K562 (cell line): ENCODE results near the gene PRR14. TPM values are rescaled to one million over a fixed set of nuclear protein-coding genes. Genes with fewer than 3 reads are reported as not detected.
A peak's percentile ranks its signal among the peaks of the same experiment; 100 is the strongest.

ENCODE experiments used
- CLOCK ChIP-seq: fragments of 250-450 bp; sonication (Bioruptor Pico); IDR thresholded peaks from 2 replicates; pipeline ENCODE4 v1.4.0; 2020; ENCODE audit warnings: mild to moderate bottlenecking, moderate library complexity, borderline replicate concordance
- CXXC5 ChIP-seq: fragments of 250-450 bp; sonication (Bioruptor Pico); IDR thresholded peaks from 2 replicates; pipeline ENCODE4 v1.8.0; 2022; ENCODE audit warnings: inconsistent platforms, mild to moderate bottlenecking, moderate library complexity
- ILF3 ChIP-seq: fragments of 450-650 bp; IDR thresholded peaks from 2 replicates; pipeline ENCODE4 v1.6.1; 2018; ENCODE audit warnings: antibody characterized with exemption, mild to moderate bottlenecking, moderate library complexity, borderline replicate concordance
- MCM7 ChIP-seq, 2 experiments: fragments of 450-650 bp; IDR thresholded peaks; 2 replicates each; pipeline ENCODE4 v1.6.1; 2016 to 2018
- NCOR1 ChIP-seq: fragments of 450-650 bp; IDR thresholded peaks from 2 replicates; pipeline ENCODE4 v1.6.1; 2016; ENCODE audit warnings: mild to moderate bottlenecking, moderate library complexity
- PHF20 ChIP-seq: fragments of 450-650 bp; IDR thresholded peaks from 2 replicates; pipeline ENCODE4 v1.6.1; 2018; ENCODE audit not compliant: partially characterized antibody
- PPARD ChIP-seq: fragments of 250-450 bp; sonication (Bioruptor Pico); IDR thresholded peaks from 2 replicates; pipeline ENCODE4 v1.8.0; 2022; ENCODE audit warnings: inconsistent platforms, mild to moderate bottlenecking, moderate library complexity
- SMC3 ChIP-seq: conservative IDR thresholded peaks from 2 replicates; pipeline ENCODE4 v1.6.1; 2011; ENCODE audit warnings: low read depth, low read length, improper control_type of control experiment; ENCODE audit not compliant: insufficient read depth
- SPI1 ChIP-seq: IDR thresholded peaks from 2 replicates; pipeline ENCODE4 v1.6.1; 2011; ENCODE audit warnings: low read depth, low read length, control low read depth, borderline replicate concordance
- U2AF1 ChIP-seq: fragments of 200-400 bp; formaldehyde crosslinking; optimal IDR thresholded peaks from 2 replicates; pipeline ENCODE3; 2017; ENCODE audit warnings: mild to moderate bottlenecking, low read depth, low read length, moderate library complexity
- ZNF384 ChIP-seq: IDR thresholded peaks from 2 replicates; pipeline ENCODE4 v1.6.1; 2012; ENCODE audit warnings: low read depth, low read length, improper control_type of control experiment
- ZNF707 ChIP-seq: fragments of 250-450 bp; sonication (Bioruptor Pico); conservative IDR thresholded peaks from 2 replicates; pipeline ENCODE4 v1.8.0; 2022; ENCODE audit warnings: inconsistent platforms, mild to moderate bottlenecking, moderate library complexity
- ZSCAN29 ChIP-seq: fragments of 450-650 bp; IDR thresholded peaks from 2 replicates; pipeline ENCODE4 v1.6.1; 2017
- polyA plus RNA-seq, 8 experiments: library from polyadenylated mRNA; depleted of rRNA in 4 of 8; stranded (reverse) in 5 of 8; unstranded in 3 of 8; fragments of >200 nt; fragmentation: Nextera tagmentation in 2 of 8; fragmentation: Illumina TruSeq in 1 of 8; extraction: Ambion mirVana in 2 of 8; extraction: Trizol in 1 of 8; gene quantifications; 2 replicates each; pipeline versions ENCODE4 v1.2.1 to v1.2.3, GENCODE V29; 2011 to 2014; ENCODE audit warnings: inconsistent platforms in 1 of 8, missing spikeins in 1 of 8
- total RNA-seq, 7 experiments: library from RNA; depleted of rRNA in 6 of 7; stranded (reverse); fragments of >200 nt in 6 of 7; fragmentation: Illumina TruSeq in 2 of 7; extraction: Trizol in 2 of 7; gene quantifications; 2 replicates each; pipeline versions ENCODE4 v1.2.1 to v1.2.3, GENCODE V29; 2011 to 2021; ENCODE audit warnings: low replicate concordance in 1 of 7
- TF ChIP-seq, protein P1 (sequence below): fragments of 250-450 bp; sonication (Bioruptor Pico); IDR thresholded peaks from 2 replicates; pipeline ENCODE4 v1.5.0; 2022; ENCODE audit warnings: mild to moderate bottlenecking
- TF ChIP-seq, protein P2 (sequence below): fragments of 450-650 bp; IDR thresholded peaks from 2 replicates; pipeline ENCODE4 v1.6.1; 2014; ENCODE audit warnings: low read depth, mild to moderate bottlenecking, moderate library complexity, borderline replicate concordance
- TF ChIP-seq, protein P3 (sequence below): fragments of 250-450 bp; sonication (Bioruptor Pico); IDR thresholded peaks from 2 replicates; pipeline ENCODE4 v1.8.0; 2022; ENCODE audit warnings: inconsistent platforms, mild to moderate bottlenecking, moderate library complexity, borderline replicate concordance
- TF ChIP-seq, protein P4 (sequence below): IDR thresholded peaks from 2 replicates; pipeline ENCODE4 v1.6.1; 2012; ENCODE audit warnings: low read depth, low read length, improper control_type of control experiment, borderline replicate concordance

PRR14 gene
- total and polyA plus RNA-seq, 9 of the 15 experiments (the other 6 are each of a cell fraction or from before 2014, with no cell fraction given): 2.2 to 63.1 (median 11.5) TPM

DNA sequence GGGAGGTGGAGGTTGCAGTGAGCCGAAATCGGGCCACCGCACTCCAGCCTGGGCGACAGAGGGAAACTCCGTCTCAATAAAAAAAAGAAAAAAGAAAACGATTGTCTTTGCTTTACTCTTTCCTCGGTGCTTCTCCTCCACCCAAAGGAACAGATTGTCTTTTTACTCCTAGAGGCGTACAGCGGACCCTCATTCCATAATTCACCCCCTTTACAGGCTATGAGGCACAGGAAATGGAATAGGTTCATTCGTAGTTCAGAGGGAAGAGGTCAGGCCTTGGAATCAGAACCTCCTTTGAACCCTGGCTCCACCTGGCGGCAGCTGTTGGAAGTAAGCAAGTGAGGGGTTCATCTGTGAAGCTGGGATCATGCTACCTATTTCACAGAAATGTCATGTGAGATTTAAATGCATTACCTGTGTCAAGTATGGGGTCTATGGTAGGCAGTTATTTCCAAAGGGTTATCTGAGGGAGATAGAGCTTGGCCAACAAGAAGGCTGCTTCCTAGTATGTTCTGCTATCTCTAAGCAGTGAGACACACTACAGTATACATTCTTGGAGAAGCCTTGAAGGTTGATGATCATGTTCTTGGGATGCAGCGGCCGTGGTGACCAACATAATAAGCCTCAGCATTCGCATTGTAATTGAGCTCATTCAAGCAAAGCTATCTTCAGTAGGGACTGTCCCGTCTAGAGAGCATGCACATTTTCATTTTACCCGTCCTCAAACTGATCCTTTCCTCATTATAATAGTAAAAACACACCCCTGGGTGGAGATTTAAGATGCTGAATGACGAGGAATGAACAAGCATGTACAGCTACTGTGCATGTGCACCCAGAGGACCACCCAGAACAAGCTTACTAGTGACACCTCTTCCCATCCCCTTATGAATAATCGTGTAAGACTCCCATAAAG lies 21.9 kb upstream of the PRR14 start (continued):
- TF ChIP-seq CXXC5 (CRISPR knock-in tag) (peak; percentile 42; the same call in 1 of the 2 replicates), PPARD (CRISPR knock-in tag) (no peak), NCOR1 (no peak), MCM7 (IDR thresholded peaks at IDR 0.05) (no peak), ZNF707 (CRISPR knock-in tag) (no peak), ZSCAN29 (no peak), CLOCK (no peak), ZNF384 (peak; percentile 24; the same call in 1 of the 2 replicates), SPI1 (no peak), SMC3 (peak; percentile 93), U2AF1 (no peak), ILF3 (no peak), PHF20 (no peak)
- TF ChIP-seq, protein P1, sequence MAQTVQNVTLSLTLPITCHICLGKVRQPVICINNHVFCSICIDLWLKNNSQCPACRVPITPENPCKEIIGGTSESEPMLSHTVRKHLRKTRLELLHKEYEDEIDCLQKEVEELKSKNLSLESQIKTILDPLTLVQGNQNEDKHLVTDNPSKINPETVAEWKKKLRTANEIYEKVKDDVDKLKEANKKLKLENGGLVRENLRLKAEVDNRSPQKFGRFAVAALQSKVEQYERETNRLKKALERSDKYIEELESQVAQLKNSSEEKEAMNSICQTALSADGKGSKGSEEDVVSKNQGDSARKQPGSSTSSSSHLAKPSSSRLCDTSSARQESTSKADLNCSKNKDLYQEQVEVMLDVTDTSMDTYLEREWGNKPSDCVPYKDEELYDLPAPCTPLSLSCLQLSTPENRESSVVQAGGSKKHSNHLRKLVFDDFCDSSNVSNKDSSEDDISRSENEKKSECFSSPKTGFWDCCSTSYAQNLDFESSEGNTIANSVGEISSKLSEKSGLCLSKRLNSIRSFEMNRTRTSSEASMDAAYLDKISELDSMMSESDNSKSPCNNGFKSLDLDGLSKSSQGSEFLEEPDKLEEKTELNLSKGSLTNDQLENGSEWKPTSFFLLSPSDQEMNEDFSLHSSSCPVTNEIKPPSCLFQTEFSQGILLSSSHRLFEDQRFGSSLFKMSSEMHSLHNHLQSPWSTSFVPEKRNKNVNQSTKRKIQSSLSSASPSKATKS (CRISPR knock-in tag): no peak
- TF ChIP-seq, protein P2, sequence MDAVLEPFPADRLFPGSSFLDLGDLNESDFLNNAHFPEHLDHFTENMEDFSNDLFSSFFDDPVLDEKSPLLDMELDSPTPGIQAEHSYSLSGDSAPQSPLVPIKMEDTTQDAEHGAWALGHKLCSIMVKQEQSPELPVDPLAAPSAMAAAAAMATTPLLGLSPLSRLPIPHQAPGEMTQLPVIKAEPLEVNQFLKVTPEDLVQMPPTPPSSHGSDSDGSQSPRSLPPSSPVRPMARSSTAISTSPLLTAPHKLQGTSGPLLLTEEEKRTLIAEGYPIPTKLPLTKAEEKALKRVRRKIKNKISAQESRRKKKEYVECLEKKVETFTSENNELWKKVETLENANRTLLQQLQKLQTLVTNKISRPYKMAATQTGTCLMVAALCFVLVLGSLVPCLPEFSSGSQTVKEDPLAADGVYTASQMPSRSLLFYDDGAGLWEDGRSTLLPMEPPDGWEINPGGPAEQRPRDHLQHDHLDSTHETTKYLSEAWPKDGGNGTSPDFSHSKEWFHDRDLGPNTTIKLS: no peak
- TF ChIP-seq, protein P3, sequence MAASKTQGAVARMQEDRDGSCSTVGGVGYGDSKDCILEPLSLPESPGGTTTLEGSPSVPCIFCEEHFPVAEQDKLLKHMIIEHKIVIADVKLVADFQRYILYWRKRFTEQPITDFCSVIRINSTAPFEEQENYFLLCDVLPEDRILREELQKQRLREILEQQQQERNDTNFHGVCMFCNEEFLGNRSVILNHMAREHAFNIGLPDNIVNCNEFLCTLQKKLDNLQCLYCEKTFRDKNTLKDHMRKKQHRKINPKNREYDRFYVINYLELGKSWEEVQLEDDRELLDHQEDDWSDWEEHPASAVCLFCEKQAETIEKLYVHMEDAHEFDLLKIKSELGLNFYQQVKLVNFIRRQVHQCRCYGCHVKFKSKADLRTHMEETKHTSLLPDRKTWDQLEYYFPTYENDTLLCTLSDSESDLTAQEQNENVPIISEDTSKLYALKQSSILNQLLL (CRISPR knock-in tag): no peak
- TF ChIP-seq, protein P4, sequence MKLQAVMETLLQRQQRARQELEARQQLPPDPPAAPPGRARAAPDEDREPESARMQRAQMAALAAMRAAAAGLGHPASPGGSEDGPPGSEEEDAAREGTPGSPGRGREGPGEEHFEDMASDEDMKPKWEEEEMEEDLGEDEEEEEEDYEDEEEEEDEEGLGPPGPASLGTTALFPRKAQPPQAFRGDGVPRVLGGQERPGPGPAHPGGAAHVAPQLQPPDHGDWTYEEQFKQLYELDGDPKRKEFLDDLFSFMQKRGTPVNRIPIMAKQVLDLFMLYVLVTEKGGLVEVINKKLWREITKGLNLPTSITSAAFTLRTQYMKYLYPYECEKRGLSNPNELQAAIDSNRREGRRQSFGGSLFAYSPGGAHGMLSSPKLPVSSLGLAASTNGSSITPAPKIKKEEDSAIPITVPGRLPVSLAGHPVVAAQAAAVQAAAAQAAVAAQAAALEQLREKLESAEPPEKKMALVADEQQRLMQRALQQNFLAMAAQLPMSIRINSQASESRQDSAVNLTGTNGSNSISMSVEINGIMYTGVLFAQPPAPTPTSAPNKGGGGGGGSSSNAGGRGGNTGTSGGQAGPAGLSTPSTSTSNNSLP: no peak
